ENCODE measurements around the gene NAALADL2.

GRCh38 chr3:175764722-175765121 is 905.6 kb downstream of the NAALADL2 start:
- TF ChIP-seq CTCF (IDR thresholded peaks at IDR 0.05): no peak
- no peak for TF ChIP-seq POLR2A (IDR thresholded peaks at IDR 0.05)

Data from uterus (tissue), 2 donors.